Activated CD8-positive, alpha-beta memory T cell treated with anti-CD3 and anti-CD28 coated beads for 48 hours (primary cell): Measurements from ENCODE around the gene GDA.
A peak's percentile ranks its signal among the peaks of the same experiment; 100 is the strongest.
"Not testable (repeated sequence)": the region's sequence is repeated elsewhere in the genome, so short reads cannot be mapped to it uniquely, and the experiment has no call there.

ENCODE experiments used
- DNase-seq, 3 experiments: peaks; one replicate each; pipeline ENCODE4 v3.0.0-alpha.2; 2020; ENCODE audit warnings: low read depth in 2 of 3, low spot score in 2 of 3

Gene GDA

DNA sequence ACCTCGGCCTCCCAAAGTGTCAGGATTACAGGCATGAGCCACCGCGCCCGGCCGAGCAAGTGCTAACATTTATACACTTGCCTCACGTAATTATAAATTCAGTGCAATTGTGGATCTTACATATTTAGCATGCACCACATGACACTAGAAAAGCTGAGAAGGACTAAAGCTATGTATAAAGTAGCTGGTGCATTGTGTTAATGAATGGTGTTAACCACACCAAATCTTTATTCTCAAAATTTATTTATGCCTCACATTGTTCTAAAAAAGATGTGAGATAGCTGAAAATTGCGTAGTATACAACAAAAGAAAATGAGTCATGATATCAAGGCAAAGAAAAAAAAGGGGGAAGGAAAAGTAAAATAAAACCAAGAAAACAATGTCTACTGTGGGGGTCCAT lies 54.8 kb downstream of the GDA start:
- DNase-seq: no peak

DNA sequence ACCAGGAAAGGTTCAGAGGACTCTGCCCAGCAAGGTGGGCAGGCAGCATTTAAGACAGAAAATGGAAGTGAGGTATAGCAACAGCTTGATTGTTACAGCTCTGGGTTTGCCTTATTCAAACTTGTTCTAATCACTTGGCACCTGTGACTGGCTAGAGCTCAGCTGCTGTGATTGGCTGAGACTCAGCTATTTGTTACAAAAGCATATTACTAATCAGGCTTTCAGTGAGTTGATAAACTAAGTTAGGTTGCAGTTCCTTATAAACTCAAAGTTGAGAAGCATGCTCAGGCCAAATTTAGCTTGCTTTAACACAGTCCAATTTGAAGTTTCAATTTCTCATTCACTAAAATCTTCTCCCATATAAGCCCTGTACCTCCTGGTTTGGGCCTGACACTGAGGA lies 56.3 kb downstream of the GDA start:
- DNase-seq: no peak

- DNase-seq: no peak
These were observed 58.0 kb downstream of the GDA start for GRCh38 chr9:72207278-72207677.

DNA sequence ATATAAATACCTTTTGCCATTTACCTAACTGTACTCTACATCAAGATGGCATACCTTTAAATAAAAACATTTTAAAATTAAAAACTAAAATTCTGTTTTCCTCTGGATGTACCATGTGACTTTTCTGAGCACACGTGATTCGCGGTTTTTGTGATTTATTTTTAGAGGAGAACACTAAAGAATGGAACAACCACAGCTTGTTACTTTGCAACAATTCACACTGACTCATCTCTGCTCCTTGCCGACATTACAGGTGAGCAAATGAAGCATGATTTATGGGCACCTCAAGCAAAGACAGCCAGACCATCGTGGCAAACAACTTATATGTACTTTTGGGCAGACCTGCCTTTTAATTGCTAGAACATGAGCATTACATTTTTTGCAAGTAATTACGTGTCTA lies 61.3 kb downstream of the GDA start:
- DNase-seq: no peak

- no peak for DNase-seq
These were observed 61.8 kb downstream of the GDA start for GRCh38 chr9:72211047-72211446.

GRCh38 chr9:72213906-72214305 lies 64.7 kb downstream of the GDA start:
- no peak for DNase-seq

GRCh38 chr9:72217306-72217842 lies 68.1 kb downstream of the GDA start:
- no peak for DNase-seq

GRCh38 chr9:72220589-72220988 lies 71.3 kb downstream of the GDA start:
- no peak for DNase-seq

- DNase-seq: no peak
These were observed 77.0 kb downstream of the GDA start for GRCh38 chr9:72226146-72226812.

- DNase-seq: no peak
These were observed 79.0 kb downstream of the GDA start for GRCh38 chr9:72228282-72228681.

- DNase-seq: no peak
These were observed 83.5 kb downstream of the GDA start for GRCh38 chr9:72232778-72233177.

- DNase-seq: no peak
These were observed 98.3 kb downstream of the GDA start for GRCh38 chr9:72247549-72247948.

DNA sequence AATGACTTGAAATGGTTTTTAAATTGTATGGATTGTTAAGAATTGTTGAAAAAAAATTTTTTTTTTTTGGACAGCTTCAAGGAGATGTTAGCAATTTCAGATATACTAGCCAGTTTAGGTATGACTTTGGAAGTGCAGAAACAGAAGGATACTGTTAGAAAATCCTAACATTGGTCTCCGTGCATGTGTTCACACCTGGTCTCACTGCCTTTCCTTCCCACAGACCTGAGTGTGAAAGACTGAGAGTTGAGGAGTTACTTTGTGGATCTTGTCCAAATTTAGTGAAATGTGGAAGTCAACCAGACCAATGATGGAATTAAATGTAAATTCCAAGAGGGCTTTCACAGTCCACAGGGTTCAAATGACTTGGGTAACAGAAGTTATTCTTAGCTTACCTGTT lies 102.3 kb downstream of the GDA start:
- no peak for DNase-seq

GRCh38 chr9:72254901-72255545 lies 105.8 kb downstream of the GDA start:
- DNase-seq: no peak

DNA sequence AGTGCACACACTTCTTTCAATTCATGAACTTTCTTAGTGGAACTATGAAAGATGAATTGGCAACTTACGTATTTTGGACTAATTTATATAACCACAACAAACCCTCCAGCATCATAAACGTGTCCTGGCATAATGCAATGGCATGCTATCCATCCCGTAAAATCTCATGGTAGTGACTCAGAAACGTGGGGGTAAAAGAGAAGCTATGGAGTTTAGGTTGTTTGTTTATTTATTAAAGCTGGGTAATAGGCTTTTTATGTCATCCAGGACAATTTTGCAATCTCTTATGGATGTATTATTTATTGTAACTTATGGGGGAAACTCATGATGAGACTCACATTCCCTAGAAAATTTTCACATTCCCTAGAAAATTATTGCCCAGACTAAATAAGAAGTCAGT lies 106.3 kb downstream of the GDA start:
- DNase-seq: no peak

GRCh38 chr9:72256931-72257330 lies 107.7 kb downstream of the GDA start:
- no peak for DNase-seq

DNA sequence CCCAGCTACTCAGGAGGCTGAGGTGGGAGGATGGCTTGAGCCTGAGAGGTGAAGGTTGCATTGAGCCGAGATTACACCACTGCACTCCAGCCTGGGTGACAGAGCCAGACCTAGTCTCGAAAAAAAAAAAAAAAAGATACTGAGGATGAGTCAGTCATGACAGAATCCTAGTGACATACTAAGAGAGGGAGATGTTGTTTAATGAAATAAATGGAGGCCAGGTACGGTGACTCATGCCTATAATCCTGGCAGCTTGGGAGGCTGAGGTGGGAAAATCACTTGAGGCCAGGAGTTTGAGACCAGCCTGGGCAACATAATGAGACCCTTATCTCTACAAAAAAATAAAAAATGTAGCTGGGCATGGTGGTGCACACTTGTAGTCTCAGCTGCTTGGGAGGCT lies 108.6 kb downstream of the GDA start:
- no peak for DNase-seq

- no peak for DNase-seq
These were observed 112.8 kb downstream of the GDA start for GRCh38 chr9:72262063-72262462.

GRCh38 chr9:72263572-72263971 lies 114.3 kb downstream of the GDA start:
- DNase-seq: no peak

DNA sequence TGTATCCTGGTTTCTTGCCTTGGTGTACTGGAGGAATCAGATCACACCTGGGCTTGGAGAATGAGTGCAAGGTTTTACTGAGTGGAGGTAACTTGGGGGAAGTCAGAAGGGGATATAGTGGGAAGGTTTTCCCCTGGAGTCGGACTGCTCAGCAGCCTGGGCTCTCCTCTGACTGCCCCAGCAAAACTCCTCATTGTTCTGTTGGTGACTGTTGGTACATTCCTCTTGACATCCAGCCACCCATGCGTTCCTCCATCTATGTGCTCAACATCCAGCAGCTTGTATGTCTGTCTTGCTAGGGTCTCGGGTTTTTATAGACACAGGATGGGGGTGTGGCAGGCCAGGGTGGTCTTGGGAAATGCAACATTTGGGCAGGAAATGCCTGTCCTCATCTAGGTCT lies 119.7 kb downstream of the GDA start:
- no peak for DNase-seq

DNA sequence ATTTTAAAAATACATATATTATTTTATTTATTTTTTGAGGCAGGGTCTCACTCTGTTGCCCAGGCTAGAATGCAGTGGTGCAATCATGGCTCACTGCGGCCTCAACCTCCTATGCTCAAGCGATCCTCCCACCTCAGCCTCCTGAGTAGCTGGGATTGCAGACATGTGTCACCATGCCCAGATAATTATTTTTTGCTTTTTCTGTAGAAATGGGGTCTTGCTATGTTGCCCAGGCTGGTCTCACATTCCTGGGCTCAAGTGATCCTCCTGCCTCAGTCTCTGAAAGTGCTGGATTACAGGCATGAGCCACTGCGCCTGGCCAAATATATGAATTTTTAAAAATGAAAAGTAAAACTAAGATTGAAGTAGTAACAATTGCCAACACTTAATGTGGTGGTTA lies 121.1 kb downstream of the GDA start:
- not testable (repeated sequence) for DNase-seq

GRCh38 chr9:72271613-72272478 lies 122.6 kb downstream of the GDA start:
- DNase-seq: peak in 1 of 3 experiments; percentile 23
